H9 (cell line): Measurements from ENCODE around the gene TREML1. TPM values are rescaled to one million over a fixed set of nuclear protein-coding genes. Genes with fewer than 3 reads are reported as not detected.

ENCODE experiments used
- DNase-seq: peaks from one replicate; pipeline ENCODE4 v3.0.0-alpha.2; 2017
- H2AFZ ChIP-seq: one replicate; pipeline ENCODE4 v1.6.1; 2013; ENCODE audit warnings: mild to moderate bottlenecking, low read length, control low read depth, moderate library complexity
- H2AK5ac ChIP-seq: 2 replicates; pipeline ENCODE4 v1.6.1; 2013; ENCODE audit warnings: low read length, control low read depth, mixed read lengths; ENCODE audit not compliant: insufficient read length
- H2BK120ac ChIP-seq: one replicate; pipeline ENCODE4 v1.6.1; 2013; ENCODE audit warnings: low read depth, mild to moderate bottlenecking, low read length, control low read depth, inconsistent platforms; ENCODE audit not compliant: poor library complexity, severe bottlenecking
- H2BK12ac ChIP-seq: 2 replicates; pipeline ENCODE4 v1.6.1; 2013; ENCODE audit warnings: low read length, control low read depth, mixed read lengths, low read depth; ENCODE audit not compliant: insufficient read length
- H2BK15ac ChIP-seq: 2 replicates; pipeline ENCODE4 v1.6.1; 2013; ENCODE audit warnings: low read depth, low read length, control low read depth
- H2BK20ac ChIP-seq: one replicate; pipeline ENCODE4 v1.6.1; 2013; ENCODE audit warnings: low read depth, mild to moderate bottlenecking, low read length, control low read depth, inconsistent platforms; ENCODE audit not compliant: poor library complexity, severe bottlenecking
- H2BK5ac ChIP-seq: 2 replicates; pipeline ENCODE4 v1.6.1; 2013; ENCODE audit warnings: low read length, control low read depth, mixed read lengths; ENCODE audit not compliant: insufficient read length
- H3K14ac ChIP-seq: 2 replicates; pipeline ENCODE4 v1.6.1; 2013; ENCODE audit warnings: low read length, control low read depth; ENCODE audit not compliant: insufficient read depth
- H3K18ac ChIP-seq: 2 replicates; pipeline ENCODE4 v1.6.1; 2013; ENCODE audit warnings: low read depth, mild to moderate bottlenecking, mixed read lengths, low read length, control low read depth; ENCODE audit not compliant: insufficient read length
- H3K23ac ChIP-seq: 2 replicates; pipeline ENCODE4 v1.6.1; 2013; ENCODE audit warnings: low read length, control low read depth, mixed read lengths, low read depth; ENCODE audit not compliant: insufficient read length
- H3K23me2 ChIP-seq: 2 replicates; pipeline ENCODE4 v1.6.1; 2013; ENCODE audit warnings: low read depth, mild to moderate bottlenecking, mixed read lengths, low read length, control low read depth; ENCODE audit not compliant: insufficient read length, poor library complexity, severe bottlenecking
- H3K27ac ChIP-seq: 2 replicates; pipeline ENCODE4 v1.5.1; 2013; ENCODE audit warnings: low read length, control low read depth, mixed read lengths, low read depth; ENCODE audit not compliant: insufficient read length
- H3K27me3 ChIP-seq: 2 replicates; pipeline ENCODE4 v1.6.1; 2013; ENCODE audit warnings: low read length, control low read depth, inconsistent platforms; ENCODE audit not compliant: insufficient read depth
- H3K4ac ChIP-seq: 2 replicates; pipeline ENCODE4 v1.6.1; 2013; ENCODE audit warnings: low read depth, mild to moderate bottlenecking, control low read depth, inconsistent platforms, low read length, moderate library complexity
- H3K4me1 ChIP-seq: 2 replicates; pipeline ENCODE4 v1.6.1; 2013; ENCODE audit warnings: low read length, control low read depth, inconsistent platforms; ENCODE audit not compliant: insufficient read depth
- H3K4me2 ChIP-seq: 2 replicates; pipeline ENCODE4 v1.6.1; 2013; ENCODE audit warnings: low read length, control low read depth, mixed read lengths; ENCODE audit not compliant: insufficient read length, insufficient read depth
- H3K56ac ChIP-seq: 2 replicates; pipeline ENCODE4 v1.6.1; 2013; ENCODE audit warnings: low read depth, mild to moderate bottlenecking, mixed read lengths, low read length, control low read depth; ENCODE audit not compliant: insufficient read length
- H3K79me1 ChIP-seq: 2 replicates; pipeline ENCODE4 v1.6.1; 2013; ENCODE audit warnings: low read depth, mild to moderate bottlenecking, moderate library complexity, low read length, control low read depth, inconsistent platforms; ENCODE audit not compliant: insufficient read depth, poor library complexity, severe bottlenecking
- H3K79me2 ChIP-seq: 2 replicates; pipeline ENCODE4 v1.6.1; 2013; ENCODE audit warnings: low read length, control low read depth, inconsistent platforms; ENCODE audit not compliant: insufficient read depth
- H3K9ac ChIP-seq: 2 replicates; pipeline ENCODE4 v1.6.1; 2013; ENCODE audit warnings: low read length, control low read depth, mixed read lengths; ENCODE audit not compliant: insufficient read length; ENCODE audit errors: extremely low read depth
- H3K9me3 ChIP-seq: one replicate; pipeline ENCODE4 v1.6.1; 2013; ENCODE audit warnings: low read depth, low read length, inconsistent platforms; ENCODE audit not compliant: control insufficient read depth
- H3T11ph ChIP-seq: one replicate; pipeline ENCODE4 v1.6.1; 2013; ENCODE audit warnings: mild to moderate bottlenecking, low read length, control low read depth, inconsistent platforms
- H4K20me1 ChIP-seq: one replicate; pipeline ENCODE4 v1.6.1; 2013; ENCODE audit not compliant: control insufficient read depth, insufficient read length, insufficient read depth
- H4K5ac ChIP-seq: 2 replicates; pipeline ENCODE4 v1.6.1; 2013; ENCODE audit warnings: low read depth, mild to moderate bottlenecking, mixed read lengths, low read length, control low read depth; ENCODE audit not compliant: insufficient read length
- H4K8ac ChIP-seq: replicated peaks from 2 replicates; pipeline ENCODE4 v1.6.1; 2013; ENCODE audit warnings: low read length, control low read depth, mixed read lengths, low read depth; ENCODE audit not compliant: insufficient read length
- H4K91ac ChIP-seq: 2 replicates; pipeline ENCODE4 v1.6.1; 2013; ENCODE audit warnings: low read depth, mild to moderate bottlenecking, moderate library complexity, mixed read lengths, low read length, control low read depth; ENCODE audit not compliant: insufficient read length
- H3K27ac Mint-ChIP-seq, 3 experiments: 2 replicates in 2 of 3; 3 replicates in 1 of 3; pipeline ENCODE4 v1.8.0; 2020 to 2021; ENCODE audit warnings: mixed read lengths in 3 of 3, mild to moderate bottlenecking in 1 of 3, moderate library complexity in 1 of 3
- H3K27me3 Mint-ChIP-seq: 2 replicates; pipeline ENCODE4 v1.8.0; 2021; ENCODE audit warnings: low read depth, mild to moderate bottlenecking, moderate library complexity, mixed read lengths
- H3K36me3 Mint-ChIP-seq, 3 experiments: 2 replicates in 2 of 3; 3 replicates in 1 of 3; pipeline ENCODE4 v1.8.0; 2020 to 2021; ENCODE audit warnings: low read depth in 3 of 3, mixed read lengths in 3 of 3; ENCODE audit not compliant: insufficient read depth in 1 of 3
- H3K4me1 Mint-ChIP-seq, 2 experiments: 2 replicates each; pipeline ENCODE4 v1.8.0; 2020; ENCODE audit warnings: mixed read lengths in 2 of 2
- H3K4me3 Mint-ChIP-seq, 2 experiments: 2 replicates in 1 of 2; 3 replicates in 1 of 2; pipeline ENCODE4 v1.8.0; 2020 to 2021; ENCODE audit warnings: mild to moderate bottlenecking in 2 of 2, mixed read lengths in 2 of 2, moderate library complexity in 1 of 2
- H3K9me3 Mint-ChIP-seq, 2 experiments: 2 replicates in 1 of 2; 3 replicates in 1 of 2; pipeline ENCODE4 v1.8.0; 2020; ENCODE audit warnings: mild to moderate bottlenecking in 2 of 2, mixed read lengths in 2 of 2, moderate library complexity in 1 of 2
- CTCF ChIP-seq: fragments of 200-600 bp; sonication (generic); conservative IDR thresholded peaks from 3 replicates; pipeline ENCODE4 v1.8.0; 2021; ENCODE audit warnings: antibody characterized with exemption, mild to moderate bottlenecking
- WGBS: extraction: QIAGEN DNeasy Blood & Tissue Kit; methylation state at CpG from one replicate; pipeline ENCODE4 v1.1.7; 2013; ENCODE audit warnings: missing lambda C conversion rate, low lambda C conversion rate, mixed read lengths; ENCODE audit not compliant: insufficient read length; ENCODE audit errors: extremely low coverage; 5-methylcytosine and 5-hydroxymethylcytosine counted together
- total RNA-seq: library from RNA; stranded (reverse); gene quantifications from 2 replicates; pipeline ENCODE4 v1.2.1, GENCODE V29; 2021

Gene TREML1
- total RNA-seq, 1 experiment from 2014 or later = not detected

GRCh38 chr6:41170547-41171160 lies 16.5 kb upstream of the TREML1 start:
- Histone ChIP-seq H4K20me1 (no peaks in the 10 kb centered on the region), H3K4ac (no peak overlapping the region), H4K5ac (no peak overlapping the region), H2BK15ac (no peak overlapping the region), H3K18ac (no peak overlapping the region), H3K23me2 (no peaks in the 10 kb centered on the region), H2BK12ac (no peak overlapping the region), H3K23ac (no peak overlapping the region), H2AFZ (no peak overlapping the region), H3K79me1 (no peaks in the 10 kb centered on the region), H3K27me3 (no peaks in the 10 kb centered on the region), H3K9ac (no peak overlapping the region), H2BK120ac (no peak overlapping the region), H3K79me2 (no peaks in the 10 kb centered on the region), H4K91ac (no peak overlapping the region), H3K56ac (no peak overlapping the region), H3K9me3 (no peaks in the 10 kb centered on the region), H3K4me2 (no peak overlapping the region), H3K14ac (no peak overlapping the region), H3T11ph (no peak overlapping the region), H3K27ac (no peak overlapping the region), H2BK20ac (no peak overlapping the region), H2AK5ac (no peak overlapping the region), H2BK5ac (no peak overlapping the region), H4K8ac (no peak overlapping the region), H3K4me1 (peaks cover 4% of the 10 kb centered on the region; the same call in 1 of the 2 replicates)
- peak; percentile 14 for DNase-seq
- no CpG with 5 or more reads among the region's 4 CpGs for WGBS
- Mint-ChIP-seq H3K27ac (peak overlapping the region in 2 of 3 experiments; percentile 74 to 98; a peak in 5 of 7 replicates), H3K36me3 (peaks cover 0 to 8% (median 2%) of the 10 kb centered on the region in 3 experiments; a peak in 3 of 7 replicates), H3K4me1 (peaks cover 24 to 25% of the 10 kb centered on the region in 2 experiments), H3K27me3 (0 out of 2 replicates have a peak, but pooled peaks cover 2% of the 10 kb centered on the region), H3K9me3 (peaks cover 6 to 9% of the 10 kb centered on the region in 2 experiments; a peak in 4 of 5 replicates), H3K4me3 (peak overlapping the region in 1 of 2 experiments; percentile 33; a peak in 1 of 5 replicates)
- TF ChIP-seq CTCF = no peak
